IMR-90 (cell line): ENCODE data around the gene SPRED2. TPM values are rescaled to one million over a fixed set of nuclear protein-coding genes. Genes with fewer than 3 reads are reported as not detected.

Source experiments
- ATAC-seq: fragments of 200-7000 bp; cut with Tn5 transposase; 2 replicates; pipeline ENCODE4 v1.9.1; 2020; ENCODE audit warnings: low read depth, mild to moderate bottlenecking, moderate library complexity
- BruUV-seq: library from RNA; stranded (reverse); fragments of 400-500 nt; replicated peaks from 2 replicates; lab custom pipeline; 2021; lab: Mats Ljungman, UMichigan
- CTCF ChIA-PET: fragments of 300-600 bp; formaldehyde crosslinking; extraction: SDS; loops from one replicate; lab custom pipeline; 2021; ENCODE audit warnings: antibody characterized with exemption; lab: Yijun Ruan, JAX
- POLR2A ChIA-PET: fragments of 300-600 bp; sonication (Branson Sonifier 250); formaldehyde crosslinking; loops from one replicate; lab custom pipeline; 2022; ENCODE audit warnings: antibody characterized with exemption; ENCODE audit not compliant: unreplicated experiment; lab: Charles Lee
- DNase-seq: peaks from one replicate; pipeline ENCODE4 v3.0.0; 2013
- H2AFZ ChIP-seq: replicated peaks from 2 replicates; pipeline ENCODE3; 2013; ENCODE audit warnings: low read length, mild to moderate bottlenecking; ENCODE audit not compliant: poor library complexity
- H2AK5ac ChIP-seq: 2 replicates; pipeline ENCODE4 v1.6.1; 2013; ENCODE audit warnings: low read depth, low read length, inconsistent platforms
- H2AK9ac ChIP-seq: replicated peaks from 2 replicates; pipeline ENCODE3; 2013; ENCODE audit warnings: mild to moderate bottlenecking, low read depth, low read length, moderate library complexity; ENCODE audit not compliant: poor library complexity
- H2BK120ac ChIP-seq: 2 replicates; pipeline ENCODE4 v1.6.1; 2013; ENCODE audit warnings: low read depth, low read length, inconsistent platforms
- H2BK15ac ChIP-seq: 3 replicates; pipeline ENCODE4 v1.6.1; 2013; ENCODE audit warnings: low read depth, low read length, inconsistent platforms
- H2BK20ac ChIP-seq: 2 replicates; pipeline ENCODE4 v1.6.1; 2013; ENCODE audit warnings: low read depth, mild to moderate bottlenecking, inconsistent platforms, low read length, moderate library complexity
- H2BK5ac ChIP-seq: 2 replicates; pipeline ENCODE4 v1.6.1; 2013; ENCODE audit warnings: mild to moderate bottlenecking, low read depth, low read length, inconsistent platforms; ENCODE audit not compliant: poor library complexity, severe bottlenecking
- H3K14ac ChIP-seq: replicated peaks from 2 replicates; pipeline ENCODE4 v1.6.1; 2013; ENCODE audit warnings: low read depth, low read length, inconsistent platforms
- H3K18ac ChIP-seq: 2 replicates; pipeline ENCODE4 v1.6.1; 2013; ENCODE audit warnings: low read depth, low read length, control low read depth
- H3K23ac ChIP-seq: 2 replicates; pipeline ENCODE4 v1.6.1; 2013; ENCODE audit warnings: low read depth, low read length, inconsistent platforms
- H3K27ac ChIP-seq: 2 replicates; pipeline ENCODE4 v1.5.1; 2013; ENCODE audit warnings: mild to moderate bottlenecking, control low read depth, low read length; ENCODE audit not compliant: insufficient read depth
- H3K27me3 ChIP-seq: 2 replicates; pipeline ENCODE4 v1.6.1; 2013; ENCODE audit warnings: low read length; ENCODE audit not compliant: control insufficient read depth, insufficient read depth
- H3K36me3 ChIP-seq: 2 replicates; pipeline ENCODE4 v1.6.1; 2013; ENCODE audit warnings: low read length, mixed read lengths; ENCODE audit not compliant: control insufficient read depth, insufficient read depth
- H3K4ac ChIP-seq: 2 replicates; pipeline ENCODE4 v1.6.1; 2013; ENCODE audit warnings: low read depth, low read length, inconsistent platforms
- H3K4me1 ChIP-seq: 2 replicates; pipeline ENCODE4 v1.6.1; 2013; ENCODE audit warnings: low read length, mixed read lengths; ENCODE audit not compliant: control insufficient read depth, insufficient read depth
- H3K4me2 ChIP-seq: 2 replicates; pipeline ENCODE4 v1.6.1; 2013; ENCODE audit warnings: low read depth, mild to moderate bottlenecking, control low read depth, low read length, moderate library complexity
- H3K4me3 ChIP-seq: 2 replicates; pipeline ENCODE4 v1.5.1; 2013; ENCODE audit warnings: low read depth, mild to moderate bottlenecking, control low read depth, low read length, moderate library complexity; ENCODE audit not compliant: insufficient read depth
- H3K56ac ChIP-seq: 2 replicates; pipeline ENCODE4 v1.6.1; 2013; ENCODE audit warnings: low read length, inconsistent platforms; ENCODE audit not compliant: insufficient read depth; ENCODE audit errors: extremely low read depth
- H3K79me1 ChIP-seq, 2 experiments: 2 replicates each; pipeline ENCODE4 v1.6.1; 2013; ENCODE audit warnings: low read length in 2 of 2, inconsistent platforms in 1 of 2, low read depth in 1 of 2
- H3K9ac ChIP-seq: 2 replicates; pipeline ENCODE4 v1.6.1; 2013; ENCODE audit warnings: low read depth, low read length, control low read depth
- H3K9me1 ChIP-seq: 2 replicates; pipeline ENCODE4 v1.6.1; 2013; ENCODE audit warnings: low read length, inconsistent platforms; ENCODE audit not compliant: insufficient read depth
- H3K9me3 ChIP-seq: 2 replicates; pipeline ENCODE4 v1.6.1; 2013; ENCODE audit warnings: low read length; ENCODE audit not compliant: control insufficient read depth, insufficient read depth
- H4K20me1 ChIP-seq: 2 replicates; pipeline ENCODE4 v1.6.1; 2013; ENCODE audit warnings: low read length, inconsistent platforms; ENCODE audit not compliant: insufficient read depth
- H4K5ac ChIP-seq: 2 replicates; pipeline ENCODE4 v1.6.1; 2013; ENCODE audit warnings: mild to moderate bottlenecking, low read depth, low read length, control low read depth
- H4K8ac ChIP-seq, 2 experiments: 2 replicates each; pipeline ENCODE4 v1.6.1; 2013; ENCODE audit warnings: low read depth in 2 of 2, low read length in 2 of 2, control low read depth in 1 of 2, inconsistent platforms in 1 of 2
- H4K91ac ChIP-seq: 2 replicates; pipeline ENCODE4 v1.6.1; 2013; ENCODE audit warnings: low read depth, low read length, inconsistent platforms; ENCODE audit not compliant: insufficient read depth
- CEBPB ChIP-seq: IDR thresholded peaks from 2 replicates; pipeline ENCODE4 v1.6.1; 2012; ENCODE audit warnings: low read depth, low read length, improper control_type of control experiment
- FOS ChIP-seq: fragments of 150-350 bp; IDR thresholded peaks from 2 replicates; pipeline ENCODE4 v1.6.1; 2016; ENCODE audit warnings: low read depth, low read length
- MAZ ChIP-seq: IDR thresholded peaks from 2 replicates; pipeline ENCODE4 v1.6.1; 2012; ENCODE audit warnings: low read depth, mild to moderate bottlenecking, low read length, improper control_type of control experiment, moderate library complexity, borderline replicate concordance
- MXI1 ChIP-seq: IDR thresholded peaks from 2 replicates; pipeline ENCODE4 v1.6.1; 2012; ENCODE audit warnings: low read depth, mild to moderate bottlenecking, low read length, moderate library complexity, borderline replicate concordance
- NFE2L2 ChIP-seq: fragments of 150-350 bp; IDR thresholded peaks from 2 replicates; pipeline ENCODE4 v1.6.1; 2016; ENCODE audit warnings: low read depth, mild to moderate bottlenecking, low read length
- RAD21 ChIP-seq: IDR thresholded peaks from 2 replicates; pipeline ENCODE4 v1.6.1; 2012; ENCODE audit warnings: low read length, improper control_type of control experiment
- RCOR1 ChIP-seq: IDR thresholded peaks from 2 replicates; pipeline ENCODE4 v1.6.1; 2012; ENCODE audit warnings: mild to moderate bottlenecking, low read length, improper control_type of control experiment; ENCODE audit not compliant: insufficient replicate concordance
- RFX5 ChIP-seq: IDR thresholded peaks from 2 replicates; pipeline ENCODE4 v1.8.0; 2012; ENCODE audit warnings: low read depth, mild to moderate bottlenecking, low read length, moderate library complexity
- SMC3 ChIP-seq: fragments of 150-350 bp; IDR thresholded peaks from 2 replicates; pipeline ENCODE4 v1.6.1; 2016; ENCODE audit warnings: low read depth, mild to moderate bottlenecking, antibody characterized with exemption, low read length, moderate library complexity
- WGBS, 2 experiments: methylation state at CpG; one replicate each; pipeline versions ENCODE4 v1.1.5 to v1.1.7; 2013; ENCODE audit warnings: missing lambda C conversion rate in 2 of 2; ENCODE audit not compliant: insufficient read length in 1 of 2; ENCODE audit errors: extremely low coverage in 2 of 2; 5-methylcytosine and 5-hydroxymethylcytosine counted together
- dilution Hi-C: fragments of 300-500 bp; cut with HindIII; formaldehyde crosslinking; loops from one replicate; pipeline ENCODE4 v1.14.3; 2018; ENCODE audit warnings: low sequenced_read_pairs; ENCODE audit not compliant: unreplicated experiment
- in situ Hi-C: fragments of 300-500 bp; cut with MboI; formaldehyde crosslinking; loops from 3 replicates; pipeline ENCODE4 v1.14.3; 2019; ENCODE audit warnings: low sequenced_read_pairs, inconsistent platforms, mixed read lengths
- intact Hi-C: fragments of 100-400 bp; cut with micrococcal nuclease; formaldehyde crosslinking; loops from 2 replicates; pipeline ENCODE4 v1.10.0; 2022
- polyA plus RNA-seq, 3 experiments: library from polyadenylated mRNA; depleted of rRNA; stranded (reverse); fragments of >200 nt; gene quantifications; 2 replicates each; pipeline ENCODE4 v1.2.3, GENCODE V29; 2012; ENCODE audit warnings: low replicate concordance in 1 of 3
- total RNA-seq: library from RNA; depleted of rRNA; stranded (reverse); fragments of >200 nt; gene quantifications from 2 replicates; pipeline ENCODE4 v1.2.3, GENCODE V29; 2012
- TF ChIP-seq, protein P1 (sequence below): fragments of 150-350 bp; IDR thresholded peaks from 2 replicates; pipeline ENCODE4 v1.6.1; 2017; ENCODE audit warnings: mild to moderate bottlenecking, antibody characterized with exemption, low read length, low read depth
- TF ChIP-seq, protein P2 (sequence below): conservative IDR thresholded peaks from 2 replicates; pipeline ENCODE4 v1.5.1; 2012; ENCODE audit warnings: mild to moderate bottlenecking, low read depth, low read length, improper control_type of control experiment

The SPRED2 gene
- total and polyA plus RNA-seq, 2 of the 4 experiments (the other 2 are of a cell fraction), result 4.8 to 18.7 TPM

- Histone ChIP-seq H3K4me2 (no peak overlapping the region), H2BK5ac (no peak overlapping the region), H4K20me1 (no peaks in the 10 kb centered on the region), H3K4me3 (no peak overlapping the region), H3K36me3 (no peaks in the 10 kb centered on the region), H3K23ac (no peak overlapping the region), H4K5ac (no peak overlapping the region), H4K91ac (no peak overlapping the region), H3K9me3 (no peaks in the 10 kb centered on the region), H3K79me1 (no peaks in the 10 kb centered on the region), H3K27me3 (peaks cover 3% of the 10 kb centered on the region; the same call in 1 of the 2 replicates), H4K8ac (no peak overlapping the region), H3K18ac (no peak overlapping the region), H3K4ac (no peak overlapping the region), H2BK20ac (no peak overlapping the region), H3K14ac (no peak overlapping the region), H2AK9ac (no peak overlapping the region), H3K27ac (no peak overlapping the region), H3K9me1 (no peaks in the 10 kb centered on the region), H2BK120ac (no peak overlapping the region), H3K56ac (no peak overlapping the region), H3K4me1 (no peaks in the 10 kb centered on the region), H2AK5ac (no peak overlapping the region), H3K9ac (no peak overlapping the region), H2AFZ (no peak overlapping the region), H2BK15ac (no peak overlapping the region)
- in situ Hi-C loops (no loop called here), dilution Hi-C loops (no loop called here), intact Hi-C loops (no loop called here)
- TF ChIP-seq, protein P1, sequence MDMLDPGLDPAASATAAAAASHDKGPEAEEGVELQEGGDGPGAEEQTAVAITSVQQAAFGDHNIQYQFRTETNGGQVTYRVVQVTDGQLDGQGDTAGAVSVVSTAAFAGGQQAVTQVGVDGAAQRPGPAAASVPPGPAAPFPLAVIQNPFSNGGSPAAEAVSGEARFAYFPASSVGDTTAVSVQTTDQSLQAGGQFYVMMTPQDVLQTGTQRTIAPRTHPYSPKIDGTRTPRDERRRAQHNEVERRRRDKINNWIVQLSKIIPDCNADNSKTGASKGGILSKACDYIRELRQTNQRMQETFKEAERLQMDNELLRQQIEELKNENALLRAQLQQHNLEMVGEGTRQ, result no peak
- TF ChIP-seq NFE2L2, result no peak
- TF ChIP-seq FOS, result no peak
- no peak for TF ChIP-seq RCOR1
- TF ChIP-seq CEBPB, result no peak
- TF ChIP-seq, protein P2, sequence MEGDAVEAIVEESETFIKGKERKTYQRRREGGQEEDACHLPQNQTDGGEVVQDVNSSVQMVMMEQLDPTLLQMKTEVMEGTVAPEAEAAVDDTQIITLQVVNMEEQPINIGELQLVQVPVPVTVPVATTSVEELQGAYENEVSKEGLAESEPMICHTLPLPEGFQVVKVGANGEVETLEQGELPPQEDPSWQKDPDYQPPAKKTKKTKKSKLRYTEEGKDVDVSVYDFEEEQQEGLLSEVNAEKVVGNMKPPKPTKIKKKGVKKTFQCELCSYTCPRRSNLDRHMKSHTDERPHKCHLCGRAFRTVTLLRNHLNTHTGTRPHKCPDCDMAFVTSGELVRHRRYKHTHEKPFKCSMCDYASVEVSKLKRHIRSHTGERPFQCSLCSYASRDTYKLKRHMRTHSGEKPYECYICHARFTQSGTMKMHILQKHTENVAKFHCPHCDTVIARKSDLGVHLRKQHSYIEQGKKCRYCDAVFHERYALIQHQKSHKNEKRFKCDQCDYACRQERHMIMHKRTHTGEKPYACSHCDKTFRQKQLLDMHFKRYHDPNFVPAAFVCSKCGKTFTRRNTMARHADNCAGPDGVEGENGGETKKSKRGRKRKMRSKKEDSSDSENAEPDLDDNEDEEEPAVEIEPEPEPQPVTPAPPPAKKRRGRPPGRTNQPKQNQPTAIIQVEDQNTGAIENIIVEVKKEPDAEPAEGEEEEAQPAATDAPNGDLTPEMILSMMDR, result no peak
- no peak for TF ChIP-seq RAD21
- TF ChIP-seq MAZ, result no peak
- TF ChIP-seq SMC3, result no peak
- TF ChIP-seq RFX5, result no peak
- TF ChIP-seq MXI1, result no peak
- 93% methylated on average over 3 of the region's 11 CpGs; no CpG with 5 or more reads in 1 of the 2 experiments for WGBS, 2 experiments
- ChIA-PET CTCF (no interaction called here), POLR2A (no interaction called here)
- no TSS peak for BruUV-seq
- DNase-seq (no peak), ATAC-seq (no peak)
Observed at GRCh38 chr2:65291216-65292105, 140.9 kb downstream of the SPRED2 start.
